PC-3 (cell line): Measurements from ENCODE around the gene ANKH. TPM values are rescaled to one million over a fixed set of nuclear protein-coding genes. Genes with fewer than 3 reads are reported as not detected.

Source experiments
- ATAC-seq: fragments of 200-7000 bp; cut with Tn5 transposase; 2 replicates; pipeline ENCODE4 v1.9.1; 2020; ENCODE audit warnings: mild to moderate bottlenecking, moderate library complexity
- BruUV-seq: library from RNA; stranded (reverse); fragments of 400-500 nt; replicated peaks from 2 replicates; lab custom pipeline; 2021; lab: Mats Ljungman, UMichigan
- CTCF ChIA-PET: fragments of 300-600 bp; sonication (Branson Sonifier 250); formaldehyde crosslinking; loops from one replicate; lab custom pipeline; 2022; ENCODE audit warnings: antibody characterized with exemption; lab: Charles Lee
- POLR2A ChIA-PET: fragments of 300-600 bp; sonication (Branson Sonifier 250); formaldehyde crosslinking; loops from one replicate; lab custom pipeline; 2022; ENCODE audit warnings: antibody characterized with exemption; ENCODE audit not compliant: unreplicated experiment; lab: Charles Lee
- DNase-seq: peaks from one replicate; pipeline ENCODE4 v3.0.0-alpha.2; 2015
- H2AFZ ChIP-seq: fragments of 300-600 bp; sonication (generic); 2 replicates; pipeline ENCODE4 v1.6.0; 2016; ENCODE audit warnings: antibody characterized with exemption, low read length
- H3F3A ChIP-seq: fragments of 300-600 bp; sonication (generic); one replicate; pipeline ENCODE4 v1.6.0; 2017; ENCODE audit warnings: antibody characterized with exemption, low read length, control low read depth, mild to moderate bottlenecking; ENCODE audit not compliant: unreplicated experiment
- H3K27ac ChIP-seq: fragments of 300-600 bp; sonication (generic); 2 replicates; pipeline ENCODE4 v1.5.1; 2016; ENCODE audit warnings: mild to moderate bottlenecking, low read length
- H3K27me3 ChIP-seq: fragments of 300-600 bp; sonication (generic); 2 replicates; pipeline ENCODE4 v1.6.1; 2016; ENCODE audit warnings: low read length, mixed read lengths
- H3K36me3 ChIP-seq: fragments of 300-600 bp; sonication (generic); 2 replicates; pipeline ENCODE4 v1.6.1; 2016; ENCODE audit warnings: low read depth, mixed run types, low read length, mixed read lengths
- H3K4me1 ChIP-seq: fragments of 300-600 bp; sonication (generic); 2 replicates; pipeline ENCODE4 v1.5.1; 2016; ENCODE audit warnings: low read length; ENCODE audit not compliant: insufficient read depth
- H3K4me2 ChIP-seq: fragments of 300-600 bp; sonication (generic); 2 replicates; pipeline ENCODE4 v1.6.0; 2016; ENCODE audit warnings: low read length
- H3K4me3 ChIP-seq: fragments of 300-600 bp; sonication (generic); 2 replicates; pipeline ENCODE4 v1.5.1; 2016; ENCODE audit warnings: mild to moderate bottlenecking, low read length, mixed read lengths
- H3K79me2 ChIP-seq: fragments of 300-600 bp; sonication (generic); 2 replicates; pipeline ENCODE4 v1.6.1; 2017; ENCODE audit warnings: low read length, mixed read lengths
- H3K9ac ChIP-seq: fragments of 300-600 bp; sonication (generic); 2 replicates; pipeline ENCODE4 v1.6.0; 2016; ENCODE audit warnings: mild to moderate bottlenecking, low read length
- H3K9me2 ChIP-seq: fragments of 300-600 bp; sonication (generic); replicated peaks from 2 replicates; pipeline ENCODE4 v1.6.1; 2016; ENCODE audit warnings: mixed run types, low read length, mixed read lengths
- H3K9me3 ChIP-seq: fragments of 300-600 bp; sonication (generic); 2 replicates; pipeline ENCODE4 v1.6.1; 2016; ENCODE audit warnings: low read length, mixed read lengths
- H4K20me1 ChIP-seq: fragments of 300-600 bp; sonication (generic); 2 replicates; pipeline ENCODE4 v1.6.1; 2016; ENCODE audit warnings: low read length, mixed read lengths
- EZH2 ChIP-seq: fragments of 300-600 bp; sonication (generic); IDR thresholded peaks from one replicate; pipeline ENCODE4 v1.6.1; 2017; ENCODE audit warnings: antibody characterized with exemption, mild to moderate bottlenecking, low read length; ENCODE audit not compliant: unreplicated experiment
- EZH2phosphoT487 ChIP-seq: fragments of 300-600 bp; sonication (generic); IDR thresholded peaks from 2 replicates; pipeline ENCODE4 v1.6.1; 2018; ENCODE audit warnings: mild to moderate bottlenecking, antibody characterized with exemption, low read length, borderline replicate concordance
- intact Hi-C: fragments of 100-400 bp; cut with micrococcal nuclease; formaldehyde crosslinking; loops from 2 replicates; pipeline ENCODE4 v1.9.0; 2023
- total RNA-seq: library from RNA; depleted of rRNA; stranded (reverse); fragments of >200 nt; gene quantifications from 2 replicates; pipeline ENCODE4 v1.2.3, GENCODE V29; 2014
- TF ChIP-seq, protein P1 (sequence below): fragments of 300-600 bp; sonication (generic); conservative IDR thresholded peaks from 2 replicates; pipeline ENCODE4 v1.5.1; 2017; ENCODE audit warnings: antibody characterized with exemption, low read depth, mild to moderate bottlenecking, low read length

ANKH gene
- total RNA-seq, 1 experiment from 2014 or later: 11.6 TPM

DNA sequence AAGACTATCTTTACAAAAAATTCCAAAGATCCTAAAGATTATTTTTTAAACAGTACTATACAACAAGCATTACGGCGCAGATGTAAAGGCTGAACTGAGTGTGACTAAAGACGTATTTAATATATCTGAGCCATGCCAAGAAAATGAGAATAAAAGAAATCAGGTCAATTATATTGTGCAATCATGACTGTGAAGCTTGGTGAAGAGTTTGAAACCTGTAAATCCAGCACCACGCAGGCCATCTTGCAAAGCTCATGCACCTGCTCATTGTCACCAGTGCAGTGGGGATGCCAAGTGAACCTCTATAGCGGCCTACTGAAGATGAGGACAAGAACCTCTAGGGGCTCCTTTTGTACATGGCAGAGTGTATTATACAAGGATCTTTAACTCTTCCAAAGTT is 89.0 kb downstream of the ANKH start:
- Histone ChIP-seq H3K4me3 (no peak overlapping the region), H2AFZ (no peak overlapping the region), H3K4me1 (no peaks in the 10 kb centered on the region; the same call in none of the 2 replicates), H3F3A (no peaks in the 10 kb centered on the region), H3K9me2 (no peaks in the 10 kb centered on the region), H3K4me2 (no peak overlapping the region), H4K20me1 (no peaks in the 10 kb centered on the region), H3K9ac (no peak overlapping the region), H3K79me2 (no peaks in the 10 kb centered on the region), H3K27me3 (no peaks in the 10 kb centered on the region), H3K9me3 (0 out of 2 replicates have a peak, but pooled peaks cover 6% of the 10 kb centered on the region), H3K27ac (no peak overlapping the region), H3K36me3 (no peaks in the 10 kb centered on the region; the same call in 1 of the 2 replicates)
- no peak for DNase-seq
- BruUV-seq: no TSS peak
- TF ChIP-seq, protein P1, sequence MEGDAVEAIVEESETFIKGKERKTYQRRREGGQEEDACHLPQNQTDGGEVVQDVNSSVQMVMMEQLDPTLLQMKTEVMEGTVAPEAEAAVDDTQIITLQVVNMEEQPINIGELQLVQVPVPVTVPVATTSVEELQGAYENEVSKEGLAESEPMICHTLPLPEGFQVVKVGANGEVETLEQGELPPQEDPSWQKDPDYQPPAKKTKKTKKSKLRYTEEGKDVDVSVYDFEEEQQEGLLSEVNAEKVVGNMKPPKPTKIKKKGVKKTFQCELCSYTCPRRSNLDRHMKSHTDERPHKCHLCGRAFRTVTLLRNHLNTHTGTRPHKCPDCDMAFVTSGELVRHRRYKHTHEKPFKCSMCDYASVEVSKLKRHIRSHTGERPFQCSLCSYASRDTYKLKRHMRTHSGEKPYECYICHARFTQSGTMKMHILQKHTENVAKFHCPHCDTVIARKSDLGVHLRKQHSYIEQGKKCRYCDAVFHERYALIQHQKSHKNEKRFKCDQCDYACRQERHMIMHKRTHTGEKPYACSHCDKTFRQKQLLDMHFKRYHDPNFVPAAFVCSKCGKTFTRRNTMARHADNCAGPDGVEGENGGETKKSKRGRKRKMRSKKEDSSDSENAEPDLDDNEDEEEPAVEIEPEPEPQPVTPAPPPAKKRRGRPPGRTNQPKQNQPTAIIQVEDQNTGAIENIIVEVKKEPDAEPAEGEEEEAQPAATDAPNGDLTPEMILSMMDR: no peak
- TF ChIP-seq EZH2phosphoT487 (no peak), EZH2 (no peak)
- POLR2A ChIA-PET: no interaction called here
- intact Hi-C loops: no loop called here
- CTCF ChIA-PET: no interaction called here
- ATAC-seq: no peak

DNA sequence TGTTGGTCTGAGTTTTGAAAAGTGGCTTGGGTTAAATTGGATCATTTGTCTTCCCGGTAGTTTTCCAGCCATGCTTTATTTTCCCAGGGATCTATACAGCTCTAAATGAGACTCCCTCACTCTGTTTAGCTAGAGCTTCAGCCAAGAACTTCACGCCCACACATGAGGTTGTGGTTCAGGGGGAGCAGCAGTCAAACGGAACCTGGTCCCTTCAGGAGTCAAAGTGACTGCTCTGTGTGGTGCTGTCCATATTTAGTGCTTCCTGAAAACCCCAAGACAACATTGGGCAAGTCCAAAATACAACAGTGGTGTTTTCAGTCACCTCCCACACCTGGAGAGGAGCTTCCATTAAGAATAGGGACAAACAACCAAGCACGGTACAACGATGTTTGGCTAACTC is 90.5 kb downstream of the ANKH start:
- Histone ChIP-seq H2AFZ (no peak overlapping the region), H3K4me2 (no peak overlapping the region), H3K27me3 (no peaks in the 10 kb centered on the region), H3K9ac (no peak overlapping the region), H3K27ac (no peak overlapping the region), H3K4me3 (no peak overlapping the region), H4K20me1 (no peaks in the 10 kb centered on the region), H3F3A (no peaks in the 10 kb centered on the region), H3K9me2 (no peaks in the 10 kb centered on the region), H3K9me3 (0 out of 2 replicates have a peak, but pooled peaks cover 6% of the 10 kb centered on the region), H3K4me1 (peaks cover 7% of the 10 kb centered on the region), H3K79me2 (no peaks in the 10 kb centered on the region), H3K36me3 (no peaks in the 10 kb centered on the region; the same call in 1 of the 2 replicates)
- no TSS peak for BruUV-seq
- DNase-seq (no peak), ATAC-seq (no peak)
- CTCF ChIA-PET: no interaction called here
- TF ChIP-seq EZH2phosphoT487 (no peak), EZH2 (no peak)
- TF ChIP-seq, protein P1: no peak
- intact Hi-C loops: no loop called here
- POLR2A ChIA-PET: no interaction called here

DNA sequence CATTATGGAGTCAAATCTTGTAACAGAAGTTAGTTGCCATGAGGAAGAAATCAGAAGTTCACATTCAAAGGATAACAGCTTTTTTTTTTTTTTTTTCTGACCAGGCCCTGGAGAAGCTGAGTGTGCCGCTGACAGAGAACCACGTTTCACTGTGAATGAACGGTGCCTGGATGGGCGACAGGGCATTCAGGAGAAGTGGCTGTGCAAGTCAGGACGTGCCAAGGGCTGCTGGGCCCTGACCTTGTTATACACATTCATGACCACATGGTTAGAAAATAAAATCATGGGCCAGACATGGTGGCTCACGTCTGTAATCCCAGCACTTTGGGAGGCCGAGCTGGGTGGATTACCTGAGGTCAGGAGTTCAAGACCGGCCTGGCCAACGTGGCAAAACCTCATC is 91.6 kb downstream of the ANKH start:
- POLR2A ChIA-PET: no interaction called here
- no peaks in the 10 kb centered on the region for H3K9me2 ChIP-seq
- ATAC-seq (no peak), DNase-seq (no peak)
- H3K9me3 ChIP-seq: 0 out of 2 replicates have a peak, but pooled peaks cover 6% of the 10 kb centered on the region
- CTCF ChIA-PET: no interaction called here
- no peak overlapping the region for H3K4me2 ChIP-seq
- TF ChIP-seq EZH2: no peak
- TF ChIP-seq, protein P1: no peak
- no peak for TF ChIP-seq EZH2phosphoT487
- no peak overlapping the region for H3K9ac ChIP-seq
- H3K4me3 ChIP-seq: no peak overlapping the region
- no peak overlapping the region for H3K27ac ChIP-seq
- intact Hi-C loops: loop anchor here (10.0 kb wide), 1 partner anchor 55 kb away; no protein-coding TSS in a partner anchor
- H3K27me3 ChIP-seq: no peaks in the 10 kb centered on the region
- no peaks in the 10 kb centered on the region; the same call in 1 of the 2 replicates for H3K36me3 ChIP-seq
- H2AFZ ChIP-seq: no peak overlapping the region
- BruUV-seq: no TSS peak
- H3F3A ChIP-seq: no peaks in the 10 kb centered on the region
- no peaks in the 10 kb centered on the region for H4K20me1 ChIP-seq
- no peaks in the 10 kb centered on the region for H3K79me2 ChIP-seq
- H3K4me1 ChIP-seq: peaks cover 17% of the 10 kb centered on the region
